Osteocyte (in vitro differentiated cells): ENCODE results near the gene ARHGAP31. TPM values are rescaled to one million over a fixed set of nuclear protein-coding genes. Genes with fewer than 3 reads are reported as not detected.

ENCODE experiments used
- DNase-seq: peaks from one replicate; pipeline ENCODE4 v3.0.0; 2021; ENCODE audit warnings: mixed read lengths; ENCODE audit not compliant: unreplicated experiment; ENCODE audit errors: extremely low spot score
- H3K27ac Mint-ChIP-seq: one replicate; pipeline ENCODE4 v1.8.0; 2021; ENCODE audit warnings: mild to moderate bottlenecking, mixed read lengths; ENCODE audit not compliant: unreplicated experiment
- H3K27me3 Mint-ChIP-seq: one replicate; pipeline ENCODE4 v1.8.0; 2021; ENCODE audit warnings: mixed read lengths; ENCODE audit not compliant: unreplicated experiment
- H3K36me3 Mint-ChIP-seq: one replicate; pipeline ENCODE4 v1.8.0; 2021; ENCODE audit warnings: mixed read lengths; ENCODE audit not compliant: unreplicated experiment
- H3K4me1 Mint-ChIP-seq: one replicate; pipeline ENCODE4 v1.8.0; 2021; ENCODE audit warnings: mixed read lengths; ENCODE audit not compliant: unreplicated experiment
- H3K4me3 Mint-ChIP-seq: one replicate; pipeline ENCODE4 v1.8.0; 2021; ENCODE audit warnings: mild to moderate bottlenecking, moderate library complexity, mixed read lengths; ENCODE audit not compliant: unreplicated experiment
- H3K9me3 Mint-ChIP-seq: one replicate; pipeline ENCODE4 v1.8.0; 2021; ENCODE audit warnings: mixed read lengths; ENCODE audit not compliant: unreplicated experiment
- total RNA-seq: library from RNA; stranded (reverse); gene quantifications from 2 replicates; pipeline ENCODE4 v1.2.1, GENCODE V29; 2021
- TF ChIP-seq, protein P1 (sequence below): fragments of 200-600 bp; sonication (generic); IDR thresholded peaks from 2 replicates; pipeline ENCODE4 v1.5.0; 2021; ENCODE audit warnings: antibody characterized with exemption, mild to moderate bottlenecking, moderate library complexity

ARHGAP31 gene
- total RNA-seq, 1 donor from 2014 or later, result 49.7 TPM

DNA sequence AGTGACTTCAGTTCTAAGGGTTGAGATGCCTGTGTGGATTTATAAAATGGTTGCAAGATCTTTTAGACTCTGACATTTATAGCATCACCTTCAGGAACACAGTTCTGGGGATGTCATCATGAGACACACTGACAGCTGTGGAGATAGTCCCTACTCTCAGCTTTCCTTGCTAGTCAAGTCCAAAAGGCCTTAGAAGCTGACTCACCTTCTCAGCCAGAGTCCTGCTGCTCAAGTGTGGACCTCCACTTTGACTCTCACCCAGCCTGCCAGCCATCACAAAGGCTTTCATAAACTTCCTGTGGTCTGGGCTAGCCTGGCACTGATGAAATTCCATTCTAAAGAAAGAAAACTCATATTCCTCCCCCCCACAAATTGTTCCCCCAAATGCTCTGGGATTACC, 124.5 kb downstream of the ARHGAP31 start:
- TF ChIP-seq, protein P1, sequence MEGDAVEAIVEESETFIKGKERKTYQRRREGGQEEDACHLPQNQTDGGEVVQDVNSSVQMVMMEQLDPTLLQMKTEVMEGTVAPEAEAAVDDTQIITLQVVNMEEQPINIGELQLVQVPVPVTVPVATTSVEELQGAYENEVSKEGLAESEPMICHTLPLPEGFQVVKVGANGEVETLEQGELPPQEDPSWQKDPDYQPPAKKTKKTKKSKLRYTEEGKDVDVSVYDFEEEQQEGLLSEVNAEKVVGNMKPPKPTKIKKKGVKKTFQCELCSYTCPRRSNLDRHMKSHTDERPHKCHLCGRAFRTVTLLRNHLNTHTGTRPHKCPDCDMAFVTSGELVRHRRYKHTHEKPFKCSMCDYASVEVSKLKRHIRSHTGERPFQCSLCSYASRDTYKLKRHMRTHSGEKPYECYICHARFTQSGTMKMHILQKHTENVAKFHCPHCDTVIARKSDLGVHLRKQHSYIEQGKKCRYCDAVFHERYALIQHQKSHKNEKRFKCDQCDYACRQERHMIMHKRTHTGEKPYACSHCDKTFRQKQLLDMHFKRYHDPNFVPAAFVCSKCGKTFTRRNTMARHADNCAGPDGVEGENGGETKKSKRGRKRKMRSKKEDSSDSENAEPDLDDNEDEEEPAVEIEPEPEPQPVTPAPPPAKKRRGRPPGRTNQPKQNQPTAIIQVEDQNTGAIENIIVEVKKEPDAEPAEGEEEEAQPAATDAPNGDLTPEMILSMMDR, result no peak
- DNase-seq, result no peak

DNA sequence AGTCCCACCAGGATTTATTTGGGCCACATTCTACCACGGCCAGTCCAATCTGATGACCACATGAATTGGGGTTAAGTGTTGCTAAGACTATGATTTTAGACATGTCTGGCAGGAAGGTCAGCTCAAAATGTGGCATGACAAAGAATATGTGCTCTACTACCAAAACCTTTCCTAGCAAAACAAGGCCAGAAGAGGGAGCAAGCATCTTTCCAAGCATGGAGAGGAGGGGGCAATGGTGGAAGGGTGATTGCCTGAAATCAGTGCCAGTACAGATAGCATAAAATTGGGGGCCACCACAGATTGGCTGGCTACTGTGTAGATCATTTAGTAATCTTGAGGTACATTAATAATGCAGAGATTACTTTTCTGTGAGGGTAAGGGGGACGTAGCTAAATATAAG, 126.0 kb downstream of the ARHGAP31 start:
- Mint-ChIP-seq H3K27ac (no peak overlapping the region), H3K4me3 (no peak overlapping the region), H3K27me3 (no peaks in the 10 kb centered on the region), H3K9me3 (peaks cover 14% of the 10 kb centered on the region), H3K36me3 (peaks cover 21% of the 10 kb centered on the region), H3K4me1 (no peaks in the 10 kb centered on the region)
- TF ChIP-seq, protein P1, result peak; percentile 30
- no peak for DNase-seq

More for the DNA sequence above, 124.5 kb downstream of the ARHGAP31 start:
- H3K27me3 Mint-ChIP-seq, result no peaks in the 10 kb centered on the region
- no peaks in the 10 kb centered on the region for H3K4me1 Mint-ChIP-seq
- peaks cover 5% of the 10 kb centered on the region for H3K9me3 Mint-ChIP-seq
- no peak overlapping the region for H3K4me3 Mint-ChIP-seq
- H3K36me3 Mint-ChIP-seq, result peaks cover 33% of the 10 kb centered on the region
- H3K27ac Mint-ChIP-seq, result no peak overlapping the region

DNA sequence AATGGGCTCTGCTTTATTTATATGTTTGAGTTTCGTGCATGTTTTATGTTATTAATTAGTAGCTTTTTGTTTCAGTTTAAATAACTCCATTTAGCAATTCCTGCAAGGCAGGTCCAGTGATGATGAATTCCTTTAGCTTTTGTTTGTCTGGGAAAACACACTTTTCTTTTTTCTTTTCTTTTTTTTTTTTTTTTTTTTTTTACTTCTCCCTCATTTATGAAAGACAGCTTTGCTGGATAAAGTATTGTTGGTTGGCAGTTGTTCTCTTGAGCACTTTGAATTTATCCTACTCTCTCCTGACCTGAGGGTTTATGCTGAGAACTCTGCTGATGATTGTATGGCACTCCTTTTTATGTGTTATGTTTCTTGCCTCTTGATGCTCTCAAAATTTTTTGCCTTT, 133.5 kb downstream of the ARHGAP31 start:
- Mint-ChIP-seq H3K36me3 (peaks cover 65% of the 10 kb centered on the region), H3K4me3 (no peak overlapping the region), H3K4me1 (no peaks in the 10 kb centered on the region), H3K27me3 (no peaks in the 10 kb centered on the region), H3K9me3 (peaks cover 54% of the 10 kb centered on the region), H3K27ac (no peak overlapping the region)
- DNase-seq, result no peak
- TF ChIP-seq, protein P1, result no peak

DNA sequence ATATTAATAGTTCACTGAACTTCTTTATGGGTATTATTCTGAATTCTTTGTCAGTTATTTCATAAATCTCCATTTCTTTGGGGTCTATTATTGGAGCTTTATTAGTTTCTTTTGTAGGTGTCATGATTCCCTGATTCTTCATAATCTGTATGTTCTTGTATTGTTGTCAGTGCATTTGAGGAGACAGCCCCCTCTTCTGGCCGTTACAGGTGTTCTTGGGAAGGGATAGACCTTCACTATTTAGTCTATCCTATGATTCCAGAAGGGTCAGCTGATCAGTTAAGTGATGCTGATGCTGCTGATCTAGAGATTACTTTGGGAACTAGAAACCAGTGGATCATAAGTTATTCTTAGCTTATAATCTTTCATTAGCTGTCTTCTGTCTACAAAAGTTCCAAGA, 134.4 kb downstream of the ARHGAP31 start:
- Mint-ChIP-seq H3K36me3 (peaks cover 69% of the 10 kb centered on the region), H3K27ac (no peak overlapping the region), H3K27me3 (no peaks in the 10 kb centered on the region), H3K4me1 (no peaks in the 10 kb centered on the region), H3K4me3 (no peak overlapping the region), H3K9me3 (peaks cover 49% of the 10 kb centered on the region)
- TF ChIP-seq, protein P1, result no peak
- DNase-seq, result no peak

DNA sequence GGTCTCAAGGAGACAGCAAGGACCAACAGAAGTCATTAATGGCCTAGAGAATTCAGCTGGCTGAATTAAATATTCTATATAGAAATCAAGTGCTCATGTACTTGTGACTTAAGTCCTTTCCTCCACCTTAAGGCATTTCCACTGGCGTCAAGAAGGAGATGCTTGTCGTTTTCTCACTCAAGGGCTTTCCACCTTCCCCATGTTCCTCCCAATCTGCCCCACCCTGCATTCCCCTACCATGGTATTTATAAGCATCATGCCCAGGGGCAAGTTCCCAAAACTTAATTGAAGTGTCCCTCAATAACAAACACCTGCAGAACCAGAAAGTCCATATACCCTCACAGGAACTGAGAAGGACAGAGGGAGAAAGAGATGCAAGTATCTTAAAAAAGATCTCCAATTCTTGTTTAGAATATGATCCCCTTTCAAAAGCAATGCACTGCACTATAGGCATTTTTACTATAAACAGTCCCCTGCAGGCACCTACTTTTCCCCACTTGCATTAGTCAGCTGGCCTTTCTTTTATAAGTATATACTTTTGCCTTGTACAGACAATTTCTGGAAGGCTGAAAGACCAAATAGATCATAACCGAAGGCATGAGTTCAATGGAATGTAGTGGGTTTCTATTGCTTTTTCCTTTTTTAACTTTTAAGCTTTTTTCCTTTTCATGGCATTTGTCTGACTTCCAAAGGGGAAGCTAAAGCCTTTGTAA, 139.6 kb downstream of the ARHGAP31 start:
- H3K4me1 Mint-ChIP-seq, result no peaks in the 10 kb centered on the region
- TF ChIP-seq, protein P1, result no peak
- peaks cover 85% of the 10 kb centered on the region for H3K36me3 Mint-ChIP-seq
- no peaks in the 10 kb centered on the region for H3K27me3 Mint-ChIP-seq
- peak overlapping the region; percentile 0 for H3K27ac Mint-ChIP-seq
- H3K4me3 Mint-ChIP-seq, result no peak overlapping the region
- DNase-seq, result no peak
- H3K9me3 Mint-ChIP-seq, result peaks cover 5% of the 10 kb centered on the region
